Small intestine (tissue), 16 donors: ENCODE measurements around the gene AATF. TPM values are rescaled to one million over a fixed set of nuclear protein-coding genes. Genes with fewer than 3 reads are reported as not detected.

Source experiments
- DNase-seq, 2 donors: peaks; one replicate each; pipeline versions ENCODE4 v3.0.0 to v3.0.0-alpha.2; 2013
- FAIRE-seq: peaks from 2 replicates; lab custom pipeline; 2012; peaks lifted over from hg19 to GRCh38; lab: Jason Lieb, UNC
- H3K27ac ChIP-seq, 3 donors: one replicate each; pipeline ENCODE4 v1.5.1; 2013; ENCODE audit warnings: low read length in 2 of 3, mild to moderate bottlenecking in 2 of 3, control low read depth in 1 of 3, inconsistent platforms in 1 of 3, low read depth in 1 of 3, moderate library complexity in 1 of 3
- H3K27me3 ChIP-seq, 3 donors: one replicate each; pipeline ENCODE4 v1.6.1; 2013; ENCODE audit warnings: low read length in 3 of 3, inconsistent platforms in 1 of 3; ENCODE audit not compliant: control insufficient read depth in 3 of 3, insufficient read depth in 3 of 3
- H3K36me3 ChIP-seq, 3 donors: one replicate each; pipeline ENCODE4 v1.6.1; 2013; ENCODE audit warnings: low read length in 3 of 3, inconsistent platforms in 1 of 3, low read depth in 1 of 3, mild to moderate bottlenecking in 1 of 3, moderate library complexity in 1 of 3; ENCODE audit not compliant: control insufficient read depth in 3 of 3, insufficient read depth in 2 of 3
- H3K4me1 ChIP-seq, 3 donors: one replicate each; pipeline ENCODE4 v1.6.1; 2013; ENCODE audit warnings: low read length in 2 of 3, inconsistent platforms in 1 of 3, low read depth in 1 of 3, mild to moderate bottlenecking in 1 of 3, moderate library complexity in 1 of 3; ENCODE audit not compliant: control insufficient read depth in 3 of 3, insufficient read depth in 2 of 3
- H3K4me3 ChIP-seq, 3 donors: one replicate each; pipeline ENCODE4 v1.5.1; 2013; ENCODE audit warnings: low read length in 3 of 3, control low read depth in 1 of 3, inconsistent platforms in 1 of 3, low read depth in 1 of 3, mild to moderate bottlenecking in 1 of 3, moderate library complexity in 1 of 3
- H3K9me3 ChIP-seq, 2 donors: one replicate each; pipeline ENCODE4 v1.6.1; 2013; ENCODE audit warnings: low read depth in 1 of 2, low read length in 1 of 2; ENCODE audit not compliant: control insufficient read depth in 2 of 2, insufficient read depth in 1 of 2
- WGBS, 3 donors: extraction: QIAGEN DNeasy Blood & Tissue Kit; methylation state at CpG; one replicate each; pipeline ENCODE4 v1.1.7; 2013; 5-methylcytosine and 5-hydroxymethylcytosine counted together
- long read RNA-seq, 10 donors: transcript quantifications; one replicate each; lab custom pipeline, GENCODE V29; 2026
- polyA plus RNA-seq, 4 donors: library from polyadenylated mRNA; stranded (reverse) in 3 of 4; unstranded in 1 of 4; fragments of 200-250 nt in 3 of 4; fragments of 120-200 nt in 1 of 4; gene quantifications; one replicate each; pipeline versions ENCODE4 v1.2.1 to v1.2.3, GENCODE V29; 2013
- donor health status: healthy with polysubstance abuse.
- donor health status: control.
- donor health status: control.
- donor health status: Bipolar disorder and iron deficiency.
- donor health status: healthy.

AATF gene, protein sequence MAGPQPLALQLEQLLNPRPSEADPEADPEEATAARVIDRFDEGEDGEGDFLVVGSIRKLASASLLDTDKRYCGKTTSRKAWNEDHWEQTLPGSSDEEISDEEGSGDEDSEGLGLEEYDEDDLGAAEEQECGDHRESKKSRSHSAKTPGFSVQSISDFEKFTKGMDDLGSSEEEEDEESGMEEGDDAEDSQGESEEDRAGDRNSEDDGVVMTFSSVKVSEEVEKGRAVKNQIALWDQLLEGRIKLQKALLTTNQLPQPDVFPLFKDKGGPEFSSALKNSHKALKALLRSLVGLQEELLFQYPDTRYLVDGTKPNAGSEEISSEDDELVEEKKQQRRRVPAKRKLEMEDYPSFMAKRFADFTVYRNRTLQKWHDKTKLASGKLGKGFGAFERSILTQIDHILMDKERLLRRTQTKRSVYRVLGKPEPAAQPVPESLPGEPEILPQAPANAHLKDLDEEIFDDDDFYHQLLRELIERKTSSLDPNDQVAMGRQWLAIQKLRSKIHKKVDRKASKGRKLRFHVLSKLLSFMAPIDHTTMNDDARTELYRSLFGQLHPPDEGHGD
- 10 to 100 TPM; 33.2 to 50.5 (median 36.0) TPM for polyA plus RNA-seq
- long read RNA-seq, donor 1: 0 reads
- long read RNA-seq, donor 2, partial matches to known transcripts: 0 of 5 reads
- long read RNA-seq, donor 2, other reads (novel, unspliced or antisense): 0 of 5 reads
- long read RNA-seq, donor 3, partial matches to known transcripts: 0 of 7 reads
- long read RNA-seq, donor 3, other reads (novel, unspliced or antisense): 0 of 7 reads
- long read RNA-seq, donor 4: 0 reads
- long read RNA-seq, donor 5, partial matches to known transcripts: 0 of 3 reads
- long read RNA-seq, donor 5, other reads (novel, unspliced or antisense): 0 of 3 reads
- long read RNA-seq, donor 6, partial matches to known transcripts: 0 of 4 reads
- long read RNA-seq, donor 6, other reads (novel, unspliced or antisense): 0 of 4 reads
- long read RNA-seq, donor 7, transcript AATF-208 (12 exons, 2,141 nt): major isoform, 7 of 9 reads
- long read RNA-seq, donor 7, partial matches to known transcripts: 0 of 9 reads
- long read RNA-seq, donor 7, other reads (novel, unspliced or antisense): 0 of 9 reads
- long read RNA-seq, donor 8: 0 reads
- long read RNA-seq, donor 9, partial matches to known transcripts: 0 of 2 reads
- long read RNA-seq, donor 9, other reads (novel, unspliced or antisense): 0 of 2 reads
- long read RNA-seq, donor 10, transcript AATF-208 (12 exons, 2,141 nt): major isoform, 5 of 9 reads
- long read RNA-seq, donor 10, partial matches to known transcripts: 0 of 9 reads
- long read RNA-seq, donor 10, other reads (novel, unspliced or antisense): 0 of 9 reads

DNA sequence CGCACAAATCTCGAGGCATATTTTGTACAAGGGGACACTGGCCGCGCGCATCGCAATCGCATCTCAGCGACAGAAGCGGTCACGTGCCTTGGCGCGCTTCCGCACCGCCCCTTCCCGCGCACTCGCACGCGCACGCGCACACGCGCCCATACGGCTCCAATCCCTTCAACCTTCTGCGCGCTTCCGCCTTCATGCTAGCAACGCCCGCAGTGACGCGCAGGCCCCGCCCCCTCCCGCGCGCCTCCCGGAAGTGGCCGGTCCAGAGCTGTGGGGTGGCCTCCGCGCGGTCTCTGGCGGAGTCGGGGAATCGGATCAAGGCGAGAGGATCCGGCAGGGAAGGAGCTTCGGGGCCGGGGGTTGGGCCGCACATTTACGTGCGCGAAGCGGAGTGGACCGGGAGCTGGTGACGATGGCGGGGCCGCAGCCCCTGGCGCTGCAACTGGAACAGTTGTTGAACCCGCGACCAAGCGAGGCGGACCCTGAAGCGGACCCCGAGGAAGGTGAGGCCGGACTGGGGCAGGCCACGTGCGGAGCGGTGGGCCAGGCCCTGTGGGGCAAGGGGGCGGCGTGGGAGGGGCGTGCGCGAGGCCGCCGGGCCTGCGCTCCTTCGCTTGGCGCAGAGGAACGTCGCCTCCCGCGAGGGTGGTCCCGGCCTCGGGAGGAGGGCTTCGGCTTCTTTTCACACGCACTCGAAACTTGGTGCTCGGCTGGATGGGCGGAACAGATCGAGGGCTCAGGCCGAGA is at the start of gene AATF:
TSS of gene AATF (plus strand) at position 238 of the 744 bp plus-strand sequence. CDS start at position 410, 172 bp downstream.
- 0 to 1% (median 0%) methylated on average over 76 to 90 of the region's 90 CpGs for WGBS, 3 donors
- H3K36me3 ChIP-seq: peaks cover 4 to 8% (median 6%) of the 10 kb centered on the region in 3 donors
- FAIRE-seq (no peak), DNase-seq (peak; percentile 97 to 99)
- H3K27ac ChIP-seq: peak within 1 kb of the TSS; percentile 80 to 94 (median 89)
- peaks cover 4 to 39% (median 22%) of the 10 kb centered on the region in 3 donors for H3K27me3 ChIP-seq
- no peaks in the 10 kb centered on the region for H3K9me3 ChIP-seq
- peak within 1 kb of the TSS; percentile 90 to 93 (median 92) for H3K4me3 ChIP-seq
- H3K4me1 ChIP-seq: peaks cover 7 to 14% (median 12%) of the 10 kb centered on the region in 3 donors

DNA sequence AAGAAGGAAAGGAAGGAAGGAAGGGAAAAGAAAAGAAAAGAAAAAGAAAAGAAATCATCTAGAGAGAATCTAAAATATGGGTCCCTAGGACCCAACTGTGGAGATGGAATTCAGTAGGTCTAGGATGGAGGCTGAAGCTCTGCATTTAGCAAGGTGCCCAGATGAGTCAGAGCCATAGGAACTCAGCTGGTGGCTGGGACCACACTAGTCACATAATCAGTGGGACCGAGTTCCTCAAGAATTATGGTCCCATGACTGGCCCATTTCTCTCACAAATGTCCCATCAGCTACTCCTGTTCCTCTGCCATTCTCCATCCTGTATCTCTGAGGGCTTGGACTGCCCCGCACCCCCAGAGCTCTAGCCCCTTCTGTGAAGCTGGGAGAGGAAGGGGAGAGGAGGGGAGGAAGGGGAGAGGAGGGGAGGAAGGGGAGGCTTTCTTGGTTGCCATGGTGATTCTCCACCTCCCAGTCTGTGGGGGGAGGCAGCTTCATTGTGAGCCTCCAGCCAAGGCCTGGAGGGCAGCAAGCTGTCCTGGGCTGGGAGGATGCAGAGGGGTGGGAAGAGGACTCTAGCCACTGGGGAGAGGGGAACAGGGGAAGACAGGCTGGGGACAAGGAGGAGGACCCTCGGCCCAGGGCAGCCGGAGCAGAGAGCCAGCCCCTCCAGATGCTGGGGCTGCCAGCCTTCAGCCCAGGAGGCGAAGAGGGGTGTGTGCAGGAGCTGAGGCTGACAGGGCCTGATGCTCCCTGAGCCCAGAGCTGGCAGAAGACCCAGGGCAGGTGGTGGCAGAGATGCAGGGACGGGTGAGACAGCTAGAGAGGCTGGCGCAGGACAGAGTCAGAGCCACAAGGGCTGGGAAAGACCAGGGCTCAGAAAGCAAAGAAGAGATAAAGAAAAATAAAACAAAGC is 49.2 kb upstream of the AATF start:
- Histone ChIP-seq H3K36me3 (no peaks in the 10 kb centered on the region), H3K9me3 (no peaks in the 10 kb centered on the region), H3K27ac (no peak overlapping the region), H3K4me3 (no peak overlapping the region), H3K4me1 (no peaks in the 10 kb centered on the region), H3K27me3 (peaks cover 0 to 4% (median 4%) of the 10 kb centered on the region in 3 donors)
- 65 to 68% (median 68%) methylated on average over 5 to 7 of the region's 7 CpGs for WGBS, 3 donors
- FAIRE-seq (no peak), DNase-seq (no peak)

DNA sequence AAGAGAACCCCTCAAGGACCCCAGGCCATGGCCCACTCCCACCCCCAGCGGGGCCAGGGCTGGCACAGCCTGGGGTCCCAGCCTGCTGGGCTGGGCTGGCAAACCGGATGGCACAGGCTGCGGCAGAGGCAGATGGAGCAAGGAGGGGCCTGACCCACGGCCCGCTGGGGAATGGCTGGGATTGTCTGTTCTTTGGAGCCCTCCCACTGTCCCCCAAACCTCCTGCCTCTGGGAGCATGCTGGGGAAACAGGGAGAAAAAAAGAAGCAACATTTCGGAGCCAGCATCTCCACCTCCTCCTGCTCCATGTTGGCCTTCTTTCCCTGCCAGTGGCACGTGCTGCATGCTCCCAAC is 48.6 kb upstream of the AATF start:
- FAIRE-seq (no peak), DNase-seq (no peak)
- Histone ChIP-seq H3K9me3 (no peaks in the 10 kb centered on the region), H3K27me3 (peaks cover 0 to 4% (median 4%) of the 10 kb centered on the region in 3 donors), H3K4me3 (no peak overlapping the region), H3K4me1 (no peaks in the 10 kb centered on the region), H3K36me3 (no peaks in the 10 kb centered on the region), H3K27ac (no peak overlapping the region)
- WGBS, 3 donors: 75 to 84% (median 78%) methylated on average over 7 of the region's 7 CpGs

DNA sequence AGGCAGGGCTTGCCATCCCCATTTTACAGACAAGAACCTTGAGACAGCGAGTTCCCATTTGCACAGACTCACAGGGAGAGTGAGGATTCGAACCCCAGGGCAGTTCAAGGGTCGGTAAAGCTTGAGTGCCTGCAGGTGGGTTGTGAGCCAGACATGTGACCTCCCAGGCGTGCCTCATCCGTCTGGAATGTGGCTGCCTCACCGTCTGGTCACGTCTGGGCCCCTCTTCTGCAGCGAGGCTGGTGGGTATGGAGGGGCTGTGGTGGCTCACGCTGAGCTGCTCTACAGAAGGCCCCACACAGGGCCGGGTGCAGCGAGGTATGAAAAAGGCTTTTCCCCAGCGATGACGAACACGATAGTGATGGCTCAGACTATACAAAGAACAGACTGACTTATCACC is 47.2 kb upstream of the AATF start:
- FAIRE-seq (no peak), DNase-seq (peak in 1 of 2 donors; percentile 25)
- H3K4me1 ChIP-seq: no peaks in the 10 kb centered on the region
- peaks cover 0 to 4% (median 4%) of the 10 kb centered on the region in 3 donors for H3K27me3 ChIP-seq
- H3K36me3 ChIP-seq: no peaks in the 10 kb centered on the region
- no peaks in the 10 kb centered on the region for H3K9me3 ChIP-seq
- H3K4me3 ChIP-seq: no peak overlapping the region
- no peak overlapping the region for H3K27ac ChIP-seq
- WGBS, 3 donors: 43 to 54% (median 45%) methylated on average over 13 to 14 of the region's 14 CpGs

DNA sequence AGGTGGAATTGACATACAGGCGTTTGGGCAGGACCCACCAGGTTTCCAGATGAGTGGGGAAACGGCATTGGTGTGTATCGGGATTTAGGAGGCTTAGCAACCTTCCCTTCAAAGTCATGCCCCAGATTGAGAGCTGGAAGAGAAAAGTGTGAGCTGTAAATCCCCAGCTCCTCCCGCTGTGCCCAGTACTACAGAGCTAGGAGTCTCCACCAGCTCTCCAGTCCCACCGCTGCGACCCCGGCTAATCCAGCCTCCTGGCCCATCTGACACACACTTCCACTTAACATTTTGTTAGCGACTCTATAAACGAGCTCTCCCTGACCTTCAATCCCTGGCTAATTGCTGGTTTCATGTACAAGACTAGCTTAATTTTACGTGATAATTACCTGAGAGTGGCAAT is 41.3 kb upstream of the AATF start:
- Histone ChIP-seq H3K4me3 (no peak overlapping the region), H3K36me3 (no peaks in the 10 kb centered on the region), H3K9me3 (no peaks in the 10 kb centered on the region), H3K27ac (no peak overlapping the region), H3K27me3 (peaks cover 0 to 17% (median 7%) of the 10 kb centered on the region in 3 donors), H3K4me1 (no peaks in the 10 kb centered on the region)
- FAIRE-seq (no peak), DNase-seq (no peak)
- WGBS, 3 donors: 58 to 67% (median 66%) methylated on average over 10 of the region's 10 CpGs

DNA sequence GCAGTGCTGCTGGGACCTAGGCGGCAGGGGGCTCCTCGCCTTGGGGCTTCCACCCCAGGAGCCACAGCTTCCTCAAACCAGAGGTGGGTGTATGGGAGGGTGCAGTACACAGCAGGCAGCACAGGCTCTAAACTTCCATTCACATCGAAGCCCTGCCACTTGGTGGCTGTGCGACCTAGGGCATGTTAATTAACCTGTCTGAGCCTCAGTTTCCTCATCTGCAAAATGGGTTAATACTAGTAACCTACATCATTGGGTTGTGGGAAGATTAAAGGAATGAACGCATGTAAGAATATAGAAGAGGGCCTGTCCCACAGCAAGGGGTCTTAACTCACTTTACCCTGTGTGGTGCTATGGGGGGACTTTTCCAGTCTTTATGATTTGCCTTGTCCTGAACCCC is 38.2 kb upstream of the AATF start:
- DNase-seq (no peak), FAIRE-seq (no peak)
- Histone ChIP-seq H3K4me3 (no peak overlapping the region), H3K27ac (no peak overlapping the region), H3K36me3 (no peaks in the 10 kb centered on the region), H3K9me3 (no peaks in the 10 kb centered on the region), H3K4me1 (no peaks in the 10 kb centered on the region), H3K27me3 (peaks cover 0 to 17% (median 7%) of the 10 kb centered on the region in 3 donors)
- 69 to 79% (median 75%) methylated on average over 5 of the region's 5 CpGs for WGBS, 3 donors

DNA sequence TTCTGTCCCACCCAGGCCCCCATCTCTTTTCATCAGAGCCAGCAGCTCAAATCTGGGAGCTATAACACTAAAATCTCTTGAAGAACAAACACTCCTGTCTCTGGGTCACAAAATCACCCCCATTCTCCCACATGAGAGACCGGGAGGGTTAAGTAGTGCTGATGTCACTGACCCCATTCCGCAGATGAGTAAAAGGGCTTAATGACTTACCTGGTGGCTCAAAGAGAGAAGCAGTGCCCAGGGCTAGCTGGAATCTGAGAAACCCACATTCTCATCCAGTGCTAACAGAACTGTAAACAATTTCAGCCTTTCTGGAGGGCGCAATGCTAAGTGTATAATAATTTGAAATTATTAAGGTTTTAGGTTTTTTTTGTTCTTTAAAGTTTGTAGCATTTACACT is 37.8 kb upstream of the AATF start:
- H3K36me3 ChIP-seq: no peaks in the 10 kb centered on the region
- no peak overlapping the region for H3K4me3 ChIP-seq
- WGBS, 3 donors: 63 to 74% (median 64%) methylated on average over 3 of the region's 3 CpGs
- no peak for DNase-seq
- H3K27me3 ChIP-seq: peaks cover 0 to 18% (median 7%) of the 10 kb centered on the region in 3 donors
- H3K27ac ChIP-seq: no peak overlapping the region
- H3K9me3 ChIP-seq: no peaks in the 10 kb centered on the region
- no peak for FAIRE-seq
- H3K4me1 ChIP-seq: no peaks in the 10 kb centered on the region
